ENCODE results near the gene UBE2D3.
A peak's percentile ranks its signal among the peaks of the same experiment; 100 is the strongest.
"Not testable (repeated sequence)": the region's sequence is repeated elsewhere in the genome, so short reads cannot be mapped to it uniquely, and the experiment has no call there.

The UBE2D3 gene

DNA sequence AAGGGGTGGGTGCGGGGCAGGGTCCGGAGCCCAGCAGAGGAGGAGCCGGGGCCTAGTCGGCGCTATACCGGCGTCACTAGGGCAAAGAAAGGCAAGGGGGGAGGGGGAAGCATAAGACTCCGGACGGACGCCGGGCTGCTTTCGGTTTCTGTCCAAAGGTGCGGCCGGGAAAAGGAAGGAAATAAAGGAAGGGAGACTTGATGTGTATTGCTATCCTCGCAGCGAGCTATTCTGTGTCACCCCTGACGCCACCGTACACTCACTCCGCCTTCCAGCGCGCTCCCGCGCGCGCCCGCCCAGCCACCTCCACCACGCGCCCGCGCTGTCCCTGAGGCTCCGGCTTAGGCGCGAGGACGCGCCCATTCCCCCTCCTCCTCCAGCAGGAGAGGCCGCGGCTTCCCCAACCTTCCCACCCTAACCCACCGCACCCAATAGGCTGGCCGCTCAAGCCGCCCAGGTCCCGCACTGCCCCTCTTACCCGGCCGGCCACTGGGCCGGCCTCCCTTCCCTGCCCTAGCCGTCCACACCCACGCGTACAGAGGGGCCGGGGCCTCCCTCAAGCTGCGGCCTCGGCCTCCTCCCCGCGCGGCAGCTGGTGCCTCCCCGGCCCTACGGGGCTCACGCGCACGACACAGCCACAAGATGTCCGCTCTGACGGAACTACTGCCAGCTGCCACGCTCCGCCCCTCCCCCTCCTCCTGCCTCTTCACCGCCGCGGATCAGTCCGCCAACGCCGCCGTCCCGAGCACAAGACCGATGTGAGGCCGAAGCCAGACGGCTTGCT lies at the start of gene UBE2D3:
UBE2D3 (minus strand) TSS at position 662 of the 784 bp plus-strand sequence. CDS start 1,043 bp downstream, outside the sequence.
- DNase-seq (ENCODE audit: low read depth in 2 of 2), result peak; percentile 84 to 91

DNA sequence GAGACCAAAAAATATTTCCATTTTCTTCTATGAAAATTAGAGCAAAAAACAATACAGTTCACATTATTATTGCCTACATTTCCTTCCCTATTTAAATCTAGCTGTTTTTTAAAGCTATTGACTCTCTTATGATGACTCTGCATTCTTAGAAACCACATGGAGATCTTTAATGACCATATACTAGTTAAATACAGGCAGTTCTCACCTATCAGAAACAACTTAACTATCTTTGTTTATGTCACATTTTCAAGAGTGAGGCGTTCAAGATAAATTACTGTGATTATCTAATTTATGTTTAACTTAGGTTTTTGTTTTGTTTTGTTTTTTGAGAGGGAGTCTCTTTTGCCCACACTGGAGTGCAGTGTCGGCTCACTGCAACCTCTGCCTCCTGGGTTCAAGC lies 44.4 kb upstream of the UBE2D3 start:
- DNase-seq (ENCODE audit: low read depth in 2 of 2), result no peak

DNA sequence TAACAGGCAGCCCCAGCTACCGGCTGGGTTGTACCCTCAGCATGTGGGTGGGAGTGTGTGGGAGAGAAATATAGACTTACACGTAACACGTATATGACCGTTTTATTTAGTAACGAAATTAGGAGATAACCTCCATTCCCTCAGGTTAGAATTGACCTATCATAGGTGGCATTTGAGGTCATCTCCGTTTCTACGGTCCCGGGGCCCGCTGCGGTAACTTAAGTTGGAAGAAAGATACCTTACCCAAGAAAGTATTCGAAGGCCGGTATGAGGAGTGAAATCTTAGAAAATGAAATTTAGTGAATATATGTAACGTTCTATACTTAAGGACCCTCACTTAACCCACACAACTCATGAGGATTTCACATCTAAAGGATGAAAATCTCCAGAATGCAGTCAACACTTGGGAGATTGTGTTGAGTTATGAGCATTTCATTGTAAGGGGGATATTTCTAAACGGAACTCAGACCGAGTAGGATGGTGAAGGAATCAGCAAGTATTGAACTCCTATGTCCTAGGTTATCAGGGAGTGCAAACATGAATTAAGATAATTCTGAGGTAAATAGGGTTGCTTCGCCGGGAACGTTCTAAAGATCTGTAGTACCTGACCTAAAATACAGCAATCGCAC lies 42.3 kb upstream of the UBE2D3 start:
- DNase-seq (ENCODE audit: low read depth in 2 of 2), result peak; percentile 41 to 68

GRCh38 chr4:102868781-102869568 lies 41.6 kb upstream of the UBE2D3 start, which contains the start of gene CISD2:
CISD2 (plus strand) TSS chr4:102868992; CDS start chr4:102869085, 93 bp downstream.
- DNase-seq (ENCODE audit: low read depth in 2 of 2), result peak; percentile 85

DNA sequence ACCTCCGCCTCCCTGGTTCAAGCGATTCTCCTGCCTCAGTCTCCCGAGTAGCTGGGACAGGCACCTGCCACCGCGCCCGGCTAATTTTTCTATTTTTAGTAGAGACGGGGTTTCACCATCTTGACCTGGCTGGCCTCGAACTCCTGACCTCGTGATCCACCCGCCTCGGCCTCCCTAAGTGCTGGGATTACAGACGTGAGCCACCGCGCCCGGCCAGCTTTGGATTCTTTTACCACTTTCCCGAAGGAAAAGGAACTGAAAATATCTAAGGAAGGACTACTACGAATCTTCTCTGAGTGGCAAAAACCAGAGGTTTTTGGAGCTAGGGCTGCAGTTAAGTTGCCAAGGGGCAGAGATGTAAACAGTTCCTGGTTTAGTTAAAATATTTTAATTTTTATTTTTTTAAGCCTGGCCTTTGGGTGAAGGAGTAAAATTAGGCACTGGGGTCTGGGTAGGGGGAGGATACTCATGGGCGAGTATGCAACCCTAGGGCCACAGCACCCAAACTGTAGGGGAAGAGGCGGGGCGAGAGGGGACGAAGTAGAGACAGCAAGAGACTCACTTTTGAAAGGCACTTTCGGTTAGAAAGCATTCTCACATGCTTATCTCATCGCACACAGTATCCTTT lies 40.9 kb upstream of the UBE2D3 start:
- DNase-seq (ENCODE audit: low read depth in 2 of 2), result no peak

DNA sequence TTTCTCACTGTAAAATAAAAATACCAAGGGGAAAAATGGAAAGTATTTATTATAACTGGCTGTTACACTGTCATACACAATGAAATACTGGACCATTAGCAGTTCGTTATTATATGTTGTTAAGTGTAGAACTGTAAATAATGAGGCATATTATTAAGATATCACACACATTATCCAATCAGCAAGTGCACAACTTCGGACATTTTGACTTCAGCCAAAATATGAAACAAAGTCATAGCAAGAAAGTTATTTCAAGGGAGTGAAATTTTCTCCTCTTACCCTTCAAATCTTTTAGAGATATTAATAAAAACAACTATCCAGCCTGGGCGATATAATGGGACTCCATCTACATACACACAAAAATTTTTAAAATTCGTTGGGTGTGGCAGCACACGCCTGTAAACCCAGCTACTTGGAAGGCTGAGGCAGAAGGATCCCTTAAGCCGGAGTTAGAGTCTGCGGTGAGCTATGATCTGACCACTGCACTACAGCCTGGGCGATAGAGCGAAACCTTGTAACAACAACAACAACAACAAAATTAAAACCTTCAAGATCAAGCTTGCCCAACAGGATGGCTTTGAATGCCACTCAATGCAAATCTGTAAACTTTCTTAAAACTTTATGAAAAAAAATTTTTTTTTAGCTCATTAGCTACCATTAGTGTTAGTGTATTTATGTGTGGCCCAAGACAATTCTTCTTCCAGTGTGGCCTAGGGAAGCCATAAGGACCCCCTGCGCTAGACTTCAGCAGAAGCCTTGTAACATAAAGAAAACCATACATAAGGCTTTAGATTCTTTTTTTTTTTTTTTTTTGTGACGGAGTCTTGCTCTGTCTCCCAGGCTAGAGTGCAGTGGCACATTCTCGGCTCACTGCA lies 40.2 kb upstream of the UBE2D3 start:
- no peak for DNase-seq (ENCODE audit: low read depth in 2 of 2)

GRCh38 chr4:102865327-102865726 lies 38.0 kb upstream of the UBE2D3 start:
- DNase-seq (ENCODE audit: low read depth in 2 of 2), result not testable (repeated sequence)

GRCh38 chr4:102862747-102863146 lies 35.4 kb upstream of the UBE2D3 start:
- DNase-seq (ENCODE audit: low read depth in 2 of 2), result no peak

GRCh38 chr4:102862016-102862415 lies 34.7 kb upstream of the UBE2D3 start:
- no peak for DNase-seq (ENCODE audit: low read depth in 2 of 2)

GRCh38 chr4:102860611-102861324 lies 33.4 kb upstream of the UBE2D3 start:
- DNase-seq (ENCODE audit: low read depth in 2 of 2), result no peak

DNA sequence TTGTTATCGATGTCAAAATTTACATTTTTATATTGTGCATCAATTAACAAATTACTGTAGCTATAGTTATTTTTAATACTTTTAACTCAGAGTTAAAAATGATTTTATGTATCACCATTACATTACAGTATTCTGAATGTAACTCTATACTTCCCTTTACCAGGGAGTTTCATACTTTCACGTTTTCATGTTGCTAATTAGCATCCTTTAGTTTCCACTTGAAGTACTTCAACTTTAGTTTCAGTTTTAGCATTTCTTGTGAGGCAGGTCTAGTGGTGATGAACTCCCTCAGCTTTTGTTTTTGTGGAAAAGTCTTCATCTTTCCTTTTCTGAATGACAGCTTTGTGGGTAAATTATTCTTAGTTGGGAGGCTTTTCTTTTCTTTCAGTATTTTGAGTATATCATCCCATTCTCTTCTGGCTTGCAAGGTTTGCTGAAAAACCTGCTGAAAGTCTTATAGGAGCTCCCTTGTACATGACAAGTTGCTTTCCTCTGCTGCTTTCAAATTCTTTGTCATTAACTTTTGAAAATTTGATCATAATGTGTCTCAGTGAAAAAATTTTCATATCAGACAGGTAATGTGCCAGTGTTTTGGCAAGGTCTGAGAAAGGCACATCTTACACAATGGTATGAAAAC lies 31.6 kb upstream of the UBE2D3 start:
- DNase-seq (ENCODE audit: low read depth in 2 of 2), result no peak

GRCh38 chr4:102850370-102850769 lies 23.0 kb upstream of the UBE2D3 start:
- DNase-seq (ENCODE audit: low read depth in 2 of 2), result no peak

DNA sequence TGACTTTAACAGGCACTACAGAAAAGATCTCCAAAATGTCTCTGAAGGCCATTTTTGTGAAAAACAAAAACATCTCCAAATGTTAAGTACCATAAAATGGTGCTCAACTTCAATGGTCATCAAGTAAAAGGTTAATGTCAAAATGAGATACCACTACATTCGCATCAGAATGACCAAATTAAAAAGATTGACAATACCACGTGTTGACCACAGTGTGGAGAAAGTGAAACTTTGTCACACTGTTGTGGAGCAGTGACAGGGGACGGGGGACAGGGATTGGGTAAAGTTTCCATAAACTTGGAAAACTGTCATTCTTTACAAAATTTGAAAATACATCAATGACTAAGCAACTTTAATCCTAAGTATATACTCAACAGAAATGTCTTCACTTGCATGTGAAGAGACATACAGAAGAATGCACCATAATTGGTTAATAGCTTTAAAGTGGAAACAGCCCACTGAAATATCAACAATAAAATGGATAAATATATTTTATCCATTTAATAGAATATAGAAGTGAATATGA lies 22.3 kb upstream of the UBE2D3 start:
- DNase-seq (ENCODE audit: low read depth in 2 of 2), result no peak

DNA sequence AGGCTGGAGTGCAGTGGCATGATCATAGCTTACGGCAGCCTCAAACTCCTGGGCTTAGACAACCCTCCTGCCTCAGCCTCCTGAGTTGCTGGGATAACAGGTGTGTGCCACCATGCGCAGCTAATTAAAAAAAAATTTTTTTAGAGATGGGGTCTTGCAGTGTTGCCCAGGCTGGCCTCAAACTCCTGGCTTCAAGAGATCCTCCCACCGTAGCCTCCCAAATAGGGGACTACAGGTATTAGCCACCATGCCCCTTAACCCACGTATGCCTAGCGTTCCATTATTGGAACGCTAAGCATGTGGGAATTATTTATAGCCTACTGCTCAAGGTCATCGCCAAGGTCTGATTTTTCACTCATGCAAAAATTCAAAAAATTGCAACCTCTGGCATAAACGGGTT lies 20.3 kb upstream of the UBE2D3 start:
- no peak for DNase-seq (ENCODE audit: low read depth in 2 of 2)

GRCh38 chr4:102843938-102844337 lies 16.6 kb upstream of the UBE2D3 start:
- DNase-seq (ENCODE audit: low read depth in 2 of 2), result no peak

GRCh38 chr4:102843273-102843672 lies 15.9 kb upstream of the UBE2D3 start:
- DNase-seq (ENCODE audit: low read depth in 2 of 2), result no peak

DNA sequence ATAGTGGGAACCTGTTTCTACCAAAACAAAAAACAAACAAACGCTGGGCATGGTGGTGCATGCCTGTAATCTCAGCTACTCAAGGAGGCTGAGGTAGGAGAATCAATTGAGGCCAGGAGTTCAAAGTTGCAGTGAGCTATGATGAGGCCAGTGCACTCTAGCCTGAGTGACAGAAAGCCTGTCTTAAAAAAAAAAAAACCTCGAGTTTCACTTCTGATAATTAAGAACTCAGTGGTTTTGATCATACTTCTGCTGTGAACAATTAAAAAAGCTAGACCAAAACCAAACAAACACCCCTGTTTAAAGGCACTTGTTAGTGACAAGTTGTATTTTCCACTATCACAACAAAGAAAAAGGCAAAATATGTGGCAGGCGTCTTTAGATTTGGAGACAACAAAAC lies 15.0 kb upstream of the UBE2D3 start:
- DNase-seq (ENCODE audit: low read depth in 2 of 2), result no peak

- DNase-seq (ENCODE audit: low read depth in 2 of 2), result no peak
Observed at GRCh38 chr4:102836596-102836995, 9.2 kb upstream of the UBE2D3 start.

DNA sequence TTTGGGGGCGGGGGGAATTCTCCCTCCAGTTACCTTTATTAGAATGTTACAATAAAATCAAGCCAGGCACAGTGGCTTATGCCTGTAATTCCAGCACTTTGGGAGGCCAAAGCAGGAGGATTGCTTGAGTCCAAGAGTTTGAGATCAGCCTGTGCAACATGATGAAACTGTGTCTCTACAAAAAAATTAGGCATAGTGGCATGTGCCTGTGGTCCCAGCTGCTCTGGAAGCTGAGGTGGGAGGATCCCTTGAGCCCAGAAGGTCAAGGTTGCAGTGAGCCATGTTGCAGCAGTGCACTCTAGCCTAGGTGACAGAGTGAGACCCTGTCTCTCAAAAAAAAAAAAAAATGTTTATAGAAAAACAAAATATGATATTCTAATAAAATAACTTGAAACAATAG lies 5.3 kb upstream of the UBE2D3 start:
- DNase-seq (ENCODE audit: low read depth in 2 of 2), result no peak

GRCh38 chr4:102832105-102832504 lies 4.8 kb upstream of the UBE2D3 start:
- no peak for DNase-seq (ENCODE audit: low read depth in 2 of 2)

Data from activated CD8-positive, alpha-beta memory T cell treated with anti-CD3 and anti-CD28 coated beads for 4 hours (primary cell).